H9 (cell line): ENCODE measurements around the gene CHD9. TPM values are rescaled to one million over a fixed set of nuclear protein-coding genes. Genes with fewer than 3 reads are reported as not detected.

Experiments used
- DNase-seq: peaks from one replicate; pipeline ENCODE4 v3.0.0-alpha.2; 2017
- H2AFZ ChIP-seq: one replicate; pipeline ENCODE4 v1.6.1; 2013; ENCODE audit warnings: mild to moderate bottlenecking, low read length, control low read depth, moderate library complexity
- H2AK5ac ChIP-seq: 2 replicates; pipeline ENCODE4 v1.6.1; 2013; ENCODE audit warnings: low read length, control low read depth, mixed read lengths; ENCODE audit not compliant: insufficient read length
- H2BK120ac ChIP-seq: one replicate; pipeline ENCODE4 v1.6.1; 2013; ENCODE audit warnings: low read depth, mild to moderate bottlenecking, low read length, control low read depth, inconsistent platforms; ENCODE audit not compliant: poor library complexity, severe bottlenecking
- H2BK12ac ChIP-seq: 2 replicates; pipeline ENCODE4 v1.6.1; 2013; ENCODE audit warnings: low read length, control low read depth, mixed read lengths, low read depth; ENCODE audit not compliant: insufficient read length
- H2BK15ac ChIP-seq: 2 replicates; pipeline ENCODE4 v1.6.1; 2013; ENCODE audit warnings: low read depth, low read length, control low read depth
- H2BK20ac ChIP-seq: one replicate; pipeline ENCODE4 v1.6.1; 2013; ENCODE audit warnings: low read depth, mild to moderate bottlenecking, low read length, control low read depth, inconsistent platforms; ENCODE audit not compliant: poor library complexity, severe bottlenecking
- H2BK5ac ChIP-seq: 2 replicates; pipeline ENCODE4 v1.6.1; 2013; ENCODE audit warnings: low read length, control low read depth, mixed read lengths; ENCODE audit not compliant: insufficient read length
- H3K14ac ChIP-seq: 2 replicates; pipeline ENCODE4 v1.6.1; 2013; ENCODE audit warnings: low read length, control low read depth; ENCODE audit not compliant: insufficient read depth
- H3K18ac ChIP-seq: 2 replicates; pipeline ENCODE4 v1.6.1; 2013; ENCODE audit warnings: low read depth, mild to moderate bottlenecking, mixed read lengths, low read length, control low read depth; ENCODE audit not compliant: insufficient read length
- H3K23ac ChIP-seq: 2 replicates; pipeline ENCODE4 v1.6.1; 2013; ENCODE audit warnings: low read length, control low read depth, mixed read lengths, low read depth; ENCODE audit not compliant: insufficient read length
- H3K23me2 ChIP-seq: 2 replicates; pipeline ENCODE4 v1.6.1; 2013; ENCODE audit warnings: low read depth, mild to moderate bottlenecking, mixed read lengths, low read length, control low read depth; ENCODE audit not compliant: insufficient read length, poor library complexity, severe bottlenecking
- H3K27ac ChIP-seq: 2 replicates; pipeline ENCODE4 v1.5.1; 2013; ENCODE audit warnings: low read length, control low read depth, mixed read lengths, low read depth; ENCODE audit not compliant: insufficient read length
- H3K27me3 ChIP-seq: 2 replicates; pipeline ENCODE4 v1.6.1; 2013; ENCODE audit warnings: low read length, control low read depth, inconsistent platforms; ENCODE audit not compliant: insufficient read depth
- H3K4ac ChIP-seq: 2 replicates; pipeline ENCODE4 v1.6.1; 2013; ENCODE audit warnings: low read depth, mild to moderate bottlenecking, control low read depth, inconsistent platforms, low read length, moderate library complexity
- H3K4me1 ChIP-seq: 2 replicates; pipeline ENCODE4 v1.6.1; 2013; ENCODE audit warnings: low read length, control low read depth, inconsistent platforms; ENCODE audit not compliant: insufficient read depth
- H3K4me2 ChIP-seq: 2 replicates; pipeline ENCODE4 v1.6.1; 2013; ENCODE audit warnings: low read length, control low read depth, mixed read lengths; ENCODE audit not compliant: insufficient read length, insufficient read depth
- H3K56ac ChIP-seq: 2 replicates; pipeline ENCODE4 v1.6.1; 2013; ENCODE audit warnings: low read depth, mild to moderate bottlenecking, mixed read lengths, low read length, control low read depth; ENCODE audit not compliant: insufficient read length
- H3K79me1 ChIP-seq: 2 replicates; pipeline ENCODE4 v1.6.1; 2013; ENCODE audit warnings: low read depth, mild to moderate bottlenecking, moderate library complexity, low read length, control low read depth, inconsistent platforms; ENCODE audit not compliant: insufficient read depth, poor library complexity, severe bottlenecking
- H3K79me2 ChIP-seq: 2 replicates; pipeline ENCODE4 v1.6.1; 2013; ENCODE audit warnings: low read length, control low read depth, inconsistent platforms; ENCODE audit not compliant: insufficient read depth
- H3K9ac ChIP-seq: 2 replicates; pipeline ENCODE4 v1.6.1; 2013; ENCODE audit warnings: low read length, control low read depth, mixed read lengths; ENCODE audit not compliant: insufficient read length; ENCODE audit errors: extremely low read depth
- H3K9me3 ChIP-seq: one replicate; pipeline ENCODE4 v1.6.1; 2013; ENCODE audit warnings: low read depth, low read length, inconsistent platforms; ENCODE audit not compliant: control insufficient read depth
- H3T11ph ChIP-seq: one replicate; pipeline ENCODE4 v1.6.1; 2013; ENCODE audit warnings: mild to moderate bottlenecking, low read length, control low read depth, inconsistent platforms
- H4K20me1 ChIP-seq: one replicate; pipeline ENCODE4 v1.6.1; 2013; ENCODE audit not compliant: control insufficient read depth, insufficient read length, insufficient read depth
- H4K5ac ChIP-seq: 2 replicates; pipeline ENCODE4 v1.6.1; 2013; ENCODE audit warnings: low read depth, mild to moderate bottlenecking, mixed read lengths, low read length, control low read depth; ENCODE audit not compliant: insufficient read length
- H4K8ac ChIP-seq: replicated peaks from 2 replicates; pipeline ENCODE4 v1.6.1; 2013; ENCODE audit warnings: low read length, control low read depth, mixed read lengths, low read depth; ENCODE audit not compliant: insufficient read length
- H4K91ac ChIP-seq: 2 replicates; pipeline ENCODE4 v1.6.1; 2013; ENCODE audit warnings: low read depth, mild to moderate bottlenecking, moderate library complexity, mixed read lengths, low read length, control low read depth; ENCODE audit not compliant: insufficient read length
- H3K27ac Mint-ChIP-seq, 3 experiments: 2 replicates in 2 of 3; 3 replicates in 1 of 3; pipeline ENCODE4 v1.8.0; 2020 to 2021; ENCODE audit warnings: mixed read lengths in 3 of 3, mild to moderate bottlenecking in 1 of 3, moderate library complexity in 1 of 3
- H3K27me3 Mint-ChIP-seq: 2 replicates; pipeline ENCODE4 v1.8.0; 2021; ENCODE audit warnings: low read depth, mild to moderate bottlenecking, moderate library complexity, mixed read lengths
- H3K36me3 Mint-ChIP-seq, 3 experiments: 2 replicates in 2 of 3; 3 replicates in 1 of 3; pipeline ENCODE4 v1.8.0; 2020 to 2021; ENCODE audit warnings: low read depth in 3 of 3, mixed read lengths in 3 of 3; ENCODE audit not compliant: insufficient read depth in 1 of 3
- H3K4me1 Mint-ChIP-seq, 2 experiments: 2 replicates each; pipeline ENCODE4 v1.8.0; 2020; ENCODE audit warnings: mixed read lengths in 2 of 2
- H3K4me3 Mint-ChIP-seq, 2 experiments: 2 replicates in 1 of 2; 3 replicates in 1 of 2; pipeline ENCODE4 v1.8.0; 2020 to 2021; ENCODE audit warnings: mild to moderate bottlenecking in 2 of 2, mixed read lengths in 2 of 2, moderate library complexity in 1 of 2
- H3K9me3 Mint-ChIP-seq, 2 experiments: 2 replicates in 1 of 2; 3 replicates in 1 of 2; pipeline ENCODE4 v1.8.0; 2020; ENCODE audit warnings: mild to moderate bottlenecking in 2 of 2, mixed read lengths in 2 of 2, moderate library complexity in 1 of 2
- total RNA-seq: library from RNA; stranded (reverse); gene quantifications from 2 replicates; pipeline ENCODE4 v1.2.1, GENCODE V29; 2021
- TF ChIP-seq, protein P1 (sequence below): fragments of 200-600 bp; sonication (generic); conservative IDR thresholded peaks from 3 replicates; pipeline ENCODE4 v1.8.0; 2021; ENCODE audit warnings: antibody characterized with exemption, mild to moderate bottlenecking

Gene CHD9
- total RNA-seq, 1 experiment from 2014 or later, result 46.2 TPM

DNA sequence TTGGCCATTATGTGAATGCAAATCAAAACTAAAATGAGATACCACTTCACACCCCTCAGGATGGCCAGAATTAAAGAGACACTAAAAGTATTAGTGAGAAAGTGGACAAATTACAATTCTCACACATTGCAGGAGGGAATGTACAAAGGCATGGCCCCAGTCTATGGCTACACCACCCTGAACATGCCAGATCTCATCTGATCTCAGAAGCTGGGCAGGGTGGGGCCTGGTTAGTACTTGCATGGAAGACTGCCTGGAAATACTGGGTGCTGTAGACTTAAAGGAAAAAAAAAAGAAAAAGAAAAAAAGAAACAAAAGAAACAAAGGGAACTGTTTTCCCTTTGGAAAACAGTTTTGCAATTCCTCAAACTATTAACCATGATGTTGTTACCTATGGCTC is 282.5 kb downstream of the CHD9 start:
- DNase-seq, result no peak
- Histone ChIP-seq H3K4ac (no peak overlapping the region), H3K79me1 (no peaks in the 10 kb centered on the region), H4K8ac (no peak overlapping the region), H2AFZ (no peak overlapping the region), H2AK5ac (no peak overlapping the region), H3K18ac (no peak overlapping the region), H2BK5ac (no peak overlapping the region), H2BK15ac (no peak overlapping the region), H3K79me2 (no peaks in the 10 kb centered on the region), H3K23me2 (no peaks in the 10 kb centered on the region), H3K27me3 (no peaks in the 10 kb centered on the region), H3T11ph (no peak overlapping the region), H3K14ac (no peak overlapping the region), H2BK120ac (no peak overlapping the region), H4K20me1 (no peaks in the 10 kb centered on the region), H3K23ac (no peak overlapping the region), H4K91ac (no peak overlapping the region), H4K5ac (no peak overlapping the region), H3K9me3 (no peaks in the 10 kb centered on the region), H2BK20ac (no peak overlapping the region), H3K27ac (no peak overlapping the region), H3K4me2 (no peak overlapping the region), H3K9ac (no peak overlapping the region), H3K4me1 (no peaks in the 10 kb centered on the region), H3K56ac (no peak overlapping the region), H2BK12ac (no peak overlapping the region)
- TF ChIP-seq, protein P1, sequence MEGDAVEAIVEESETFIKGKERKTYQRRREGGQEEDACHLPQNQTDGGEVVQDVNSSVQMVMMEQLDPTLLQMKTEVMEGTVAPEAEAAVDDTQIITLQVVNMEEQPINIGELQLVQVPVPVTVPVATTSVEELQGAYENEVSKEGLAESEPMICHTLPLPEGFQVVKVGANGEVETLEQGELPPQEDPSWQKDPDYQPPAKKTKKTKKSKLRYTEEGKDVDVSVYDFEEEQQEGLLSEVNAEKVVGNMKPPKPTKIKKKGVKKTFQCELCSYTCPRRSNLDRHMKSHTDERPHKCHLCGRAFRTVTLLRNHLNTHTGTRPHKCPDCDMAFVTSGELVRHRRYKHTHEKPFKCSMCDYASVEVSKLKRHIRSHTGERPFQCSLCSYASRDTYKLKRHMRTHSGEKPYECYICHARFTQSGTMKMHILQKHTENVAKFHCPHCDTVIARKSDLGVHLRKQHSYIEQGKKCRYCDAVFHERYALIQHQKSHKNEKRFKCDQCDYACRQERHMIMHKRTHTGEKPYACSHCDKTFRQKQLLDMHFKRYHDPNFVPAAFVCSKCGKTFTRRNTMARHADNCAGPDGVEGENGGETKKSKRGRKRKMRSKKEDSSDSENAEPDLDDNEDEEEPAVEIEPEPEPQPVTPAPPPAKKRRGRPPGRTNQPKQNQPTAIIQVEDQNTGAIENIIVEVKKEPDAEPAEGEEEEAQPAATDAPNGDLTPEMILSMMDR, result no peak
- no peak overlapping the region for H3K4me3 Mint-ChIP-seq
- H3K27me3 Mint-ChIP-seq, result no peaks in the 10 kb centered on the region
- H3K4me1 Mint-ChIP-seq, result peaks cover 1 to 4% of the 10 kb centered on the region in 2 experiments
- no peaks in the 10 kb centered on the region for H3K9me3 Mint-ChIP-seq
- H3K27ac Mint-ChIP-seq, result no peak overlapping the region
- no peaks in the 10 kb centered on the region for H3K36me3 Mint-ChIP-seq
